Measurements from ENCODE around the gene IMMP2L. TPM values are rescaled to one million over a fixed set of nuclear protein-coding genes. Genes with fewer than 3 reads are reported as not detected.

Gene IMMP2L
- total RNA-seq, 4 donors from 2014 or later: 12.0 to 22.2 (median 17.5) TPM

- no peak overlapping the region for H3K27ac ChIP-seq (replicated peaks in 1 of 4)
- H3K4me1 ChIP-seq: peaks cover 7 to 15% (median 11%) of the 10 kb centered on the region in 4 donors
- H3K27me3 ChIP-seq: no peaks in the 10 kb centered on the region
- no peak for DNase-seq (ENCODE audit: extremely low spot score)
- no peaks in the 10 kb centered on the region for H3K36me3 ChIP-seq
- no peak overlapping the region for H3K4me3 ChIP-seq
- WGBS: 22% methylated on average over 1 of the region's 1 CpG
- TF ChIP-seq POLR2AphosphoS5 (IDR thresholded peaks at IDR 0.05) (no peak), POLR2A (IDR thresholded peaks at IDR 0.05; ENCODE audit: low read depth) (no peak), CTCF (IDR thresholded peaks at IDR 0.05) (no peak), EP300 (IDR thresholded peaks at IDR 0.05) (no peak)
- H3K9me3 ChIP-seq: no peaks in the 10 kb centered on the region
- intact Hi-C loops (cut with DNase I): no loop called here
Observed at GRCh38 chr7:111029574-111030251, 532.6 kb downstream of the IMMP2L start.

GRCh38 chr7:111029141-111029572, 533.1 kb downstream of the IMMP2L start:
- no peaks in the 10 kb centered on the region for H3K9me3 ChIP-seq
- no peaks in the 10 kb centered on the region for H3K36me3 ChIP-seq
- WGBS: 100% methylated on average over 1 of the region's 1 CpG
- intact Hi-C loops (cut with DNase I): no loop called here
- H3K4me1 ChIP-seq: peaks cover 7 to 15% (median 11%) of the 10 kb centered on the region in 4 donors
- H3K27ac ChIP-seq (replicated peaks in 1 of 4): no peak overlapping the region
- DNase-seq (ENCODE audit: extremely low spot score): no peak
- no peak for TF ChIP-seq EP300 (IDR thresholded peaks at IDR 0.05)
- TF ChIP-seq CTCF (IDR thresholded peaks at IDR 0.05): no peak
- no peak for TF ChIP-seq POLR2AphosphoS5 (IDR thresholded peaks at IDR 0.05)
- no peak for TF ChIP-seq POLR2A (IDR thresholded peaks at IDR 0.05; ENCODE audit: low read depth)
- no peak overlapping the region for H3K4me3 ChIP-seq
- no peaks in the 10 kb centered on the region for H3K27me3 ChIP-seq

GRCh38 chr7:111027396-111027795, 534.9 kb downstream of the IMMP2L start:
- Histone ChIP-seq H3K36me3 (no peaks in the 10 kb centered on the region), H3K27me3 (no peaks in the 10 kb centered on the region), H3K27ac (replicated peaks in 1 of 4) (no peak overlapping the region), H3K9me3 (no peaks in the 10 kb centered on the region), H3K4me1 (peaks cover 7 to 15% (median 11%) of the 10 kb centered on the region in 4 donors), H3K4me3 (no peak overlapping the region)
- TF ChIP-seq CTCF (IDR thresholded peaks at IDR 0.05): no peak
- TF ChIP-seq POLR2A (IDR thresholded peaks at IDR 0.05; ENCODE audit: low read depth): no peak
- no peak for TF ChIP-seq EP300 (IDR thresholded peaks at IDR 0.05)
- no peak for TF ChIP-seq POLR2AphosphoS5 (IDR thresholded peaks at IDR 0.05)
- intact Hi-C loops (cut with DNase I): no loop called here
- no peak for DNase-seq (ENCODE audit: extremely low spot score)
- 92% methylated on average over 4 of the region's 4 CpGs for WGBS

- intact Hi-C loops (cut with DNase I): no loop called here
- peaks cover 7 to 15% (median 11%) of the 10 kb centered on the region in 4 donors for H3K4me1 ChIP-seq
- H3K27ac ChIP-seq (replicated peaks in 1 of 4): no peak overlapping the region
- H3K27me3 ChIP-seq: no peaks in the 10 kb centered on the region
- H3K36me3 ChIP-seq: no peaks in the 10 kb centered on the region
- WGBS: 88% methylated on average over 2 of the region's 2 CpGs
- no peak overlapping the region for H3K4me3 ChIP-seq
- no peaks in the 10 kb centered on the region for H3K9me3 ChIP-seq
- no peak for TF ChIP-seq CTCF (IDR thresholded peaks at IDR 0.05)
- no peak for TF ChIP-seq POLR2A (IDR thresholded peaks at IDR 0.05; ENCODE audit: low read depth)
- TF ChIP-seq EP300 (IDR thresholded peaks at IDR 0.05): no peak
- TF ChIP-seq POLR2AphosphoS5 (IDR thresholded peaks at IDR 0.05): no peak
- DNase-seq (ENCODE audit: extremely low spot score): no peak
Observed at GRCh38 chr7:111026806-111027205, 535.5 kb downstream of the IMMP2L start.

All from esophagus muscularis mucosa (tissue), 4 donors.